Body of pancreas (tissue), 4 donors: ENCODE data around the gene LRFN4. TPM values are rescaled to one million over a fixed set of nuclear protein-coding genes. Genes with fewer than 3 reads are reported as not detected.

Experiments
- ATAC-seq: fragments of 150-250 bp; one replicate; pipeline ENCODE4 v1.9.1; 2016
- DNase-seq, 4 donors: peaks; one replicate each; pipeline ENCODE4 v3.0.0-alpha.2; 2019
- H3K27ac ChIP-seq, 4 donors: fragments of 200-600 bp; sonication (generic); 1 replicate in 3 of 4; 2 replicates in 1 of 4; pipeline versions ENCODE4 v1.5.1 to v1.6.1; 2016 to 2019; ENCODE audit warnings: mild to moderate bottlenecking in 1 of 4, mixed read lengths in 1 of 4, moderate library complexity in 1 of 4
- H3K27me3 ChIP-seq, 2 donors: fragments of 200-600 bp; sonication (generic); one replicate each; pipeline ENCODE4 v1.6.0; 2016; ENCODE audit warnings: mild to moderate bottlenecking in 1 of 2
- H3K36me3 ChIP-seq, 2 donors: fragments of 200-600 bp; sonication (generic); replicated peaks in 1 of 2; 2 replicates each; pipeline ENCODE4 v1.5.1; 2016; ENCODE audit warnings: low read depth in 2 of 2; ENCODE audit not compliant: insufficient read depth in 1 of 2
- H3K4me1 ChIP-seq: fragments of 200-600 bp; sonication (generic); one replicate; pipeline ENCODE4 v1.6.0; 2016
- H3K4me3 ChIP-seq, 2 donors: fragments of 200-600 bp; sonication (generic); 1 replicate in 1 of 2; 2 replicates in 1 of 2; pipeline ENCODE4 v1.5.1; 2016 to 2019
- H3K9me3 ChIP-seq, 3 donors: fragments of 200-600 bp; sonication (generic); 1 replicate in 2 of 3; 2 replicates in 1 of 3; pipeline ENCODE4 v1.5.1; 2016
- CTCF ChIP-seq, 7 experiments: fragments of 450-650 bp in 4 of 7; fragments of 200-600 bp in 3 of 7; sonication (generic) in 3 of 7; IDR thresholded peaks; one replicate each; pipeline ENCODE4 v1.5.1; 2016 to 2019; ENCODE audit warnings: antibody characterized with exemption in 7 of 7
- POLR2A ChIP-seq, 3 donors: fragments of 450-650 bp; IDR thresholded peaks; one replicate each; pipeline ENCODE4 v1.6.1; 2016; ENCODE audit warnings: antibody characterized with exemption in 3 of 3, mild to moderate bottlenecking in 2 of 3
- WGBS, 2 donors: methylation state at CpG; one replicate each; pipeline ENCODE4 v1.1.5; 2017; 5-methylcytosine and 5-hydroxymethylcytosine counted together
- intact Hi-C: fragments of 100-400 bp; cut with DNase I; formaldehyde crosslinking; loops from one replicate; pipeline ENCODE4 v1.15.1; 2023
- total RNA-seq, 2 donors: library from RNA; depleted of rRNA; stranded (reverse); fragments of >200 nt; gene quantifications; one replicate each; pipeline ENCODE4 v1.1.0, GENCODE V29; 2016

Gene LRFN4
- total RNA-seq, 2 donors from 2014 or later, result 2.3 to 3.0 TPM

GRCh38 chr11:66871521-66871901 lies 14.6 kb downstream of the LRFN4 start:
- intact Hi-C loops, result no loop called here
- no peaks in the 10 kb centered on the region for H3K27me3 ChIP-seq

GRCh38 chr11:66874232-66874631 lies 17.4 kb downstream of the LRFN4 start:
- 81 to 90% methylated on average over 6 of the region's 6 CpGs for WGBS, 2 donors
- no peaks in the 10 kb centered on the region for H3K36me3 ChIP-seq
- no peak for DNase-seq
- no peaks in the 10 kb centered on the region for H3K27me3 ChIP-seq
- H3K27ac ChIP-seq, result no peak overlapping the region
- ATAC-seq, result no peak
- intact Hi-C loops, result no loop called here
- H3K4me1 ChIP-seq, result no peaks in the 10 kb centered on the region
- H3K4me3 ChIP-seq, result no peak overlapping the region
- TF ChIP-seq POLR2A (IDR thresholded peaks at IDR 0.05), result no peak
- no peak for TF ChIP-seq CTCF (IDR thresholded peaks at IDR 0.05)
- no peaks in the 10 kb centered on the region for H3K9me3 ChIP-seq

More at GRCh38 chr11:66871521-66871901, 14.6 kb downstream of the LRFN4 start:
- no peak overlapping the region for H3K4me3 ChIP-seq
- H3K9me3 ChIP-seq, result no peaks in the 10 kb centered on the region
- ATAC-seq, result no peak
- peaks cover 6% of the 10 kb centered on the region for H3K4me1 ChIP-seq
- 94% methylated on average over 14 to 18 of the region's 18 CpGs for WGBS, 2 donors
- H3K36me3 ChIP-seq, result no peaks in the 10 kb centered on the region
- no peak for TF ChIP-seq CTCF (IDR thresholded peaks at IDR 0.05)
- no peak for TF ChIP-seq POLR2A (IDR thresholded peaks at IDR 0.05)
- no peak overlapping the region for H3K27ac ChIP-seq
- DNase-seq, result no peak

GRCh38 chr11:66875378-66875777 lies 18.5 kb downstream of the LRFN4 start:
- DNase-seq (no peak), ATAC-seq (no peak)
- TF ChIP-seq CTCF (IDR thresholded peaks at IDR 0.05) (no peak), POLR2A (IDR thresholded peaks at IDR 0.05) (no peak)
- H3K36me3 ChIP-seq, result no peaks in the 10 kb centered on the region
- peaks cover under 1% of the 10 kb centered on the region for H3K4me1 ChIP-seq
- WGBS, 2 donors, result 87 to 91% methylated on average over 12 to 13 of the region's 13 CpGs
- no peaks in the 10 kb centered on the region for H3K27me3 ChIP-seq
- H3K9me3 ChIP-seq, result no peaks in the 10 kb centered on the region
- no peak overlapping the region for H3K4me3 ChIP-seq
- no peak overlapping the region for H3K27ac ChIP-seq
- intact Hi-C loops, result no loop called here

GRCh38 chr11:66877588-66878385 lies 20.9 kb downstream of the LRFN4 start:
- no peak for ATAC-seq
- TF ChIP-seq CTCF (IDR thresholded peaks at IDR 0.05) (no peak), POLR2A (IDR thresholded peaks at IDR 0.05) (no peak)
- Histone ChIP-seq H3K9me3 (no peaks in the 10 kb centered on the region), H3K4me3 (no peak overlapping the region), H3K36me3 (no peaks in the 10 kb centered on the region), H3K4me1 (peaks cover 13% of the 10 kb centered on the region), H3K27me3 (no peaks in the 10 kb centered on the region), H3K27ac (no peak overlapping the region)
- intact Hi-C loops, result no loop called here
- no peak for DNase-seq
- WGBS, 2 donors, result 79 to 85% methylated on average over 9 of the region's 9 CpGs

- Histone ChIP-seq H3K27ac (no peak overlapping the region), H3K4me1 (peaks cover 16% of the 10 kb centered on the region), H3K36me3 (no peaks in the 10 kb centered on the region), H3K9me3 (no peaks in the 10 kb centered on the region), H3K4me3 (no peak overlapping the region), H3K27me3 (no peaks in the 10 kb centered on the region)
- DNase-seq, result no peak
- 82% methylated on average over 12 of the region's 12 CpGs for WGBS, 2 donors
- no peak for ATAC-seq
- intact Hi-C loops, result no loop called here
- TF ChIP-seq POLR2A (IDR thresholded peaks at IDR 0.05) (no peak), CTCF (IDR thresholded peaks at IDR 0.05) (no peak)
Measured at GRCh38 chr11:66878474-66878873, 21.6 kb downstream of the LRFN4 start.
